ENCODE measurements around the gene FAM89A. TPM values are rescaled to one million over a fixed set of nuclear protein-coding genes. Genes with fewer than 3 reads are reported as not detected.
"Not testable (repeated sequence)": the region's sequence is repeated elsewhere in the genome, so short reads cannot be mapped to it uniquely, and the experiment has no call there.

The FAM89A gene
- total RNA-seq, 1 donor from 2014 or later, result 7.3 TPM

DNA sequence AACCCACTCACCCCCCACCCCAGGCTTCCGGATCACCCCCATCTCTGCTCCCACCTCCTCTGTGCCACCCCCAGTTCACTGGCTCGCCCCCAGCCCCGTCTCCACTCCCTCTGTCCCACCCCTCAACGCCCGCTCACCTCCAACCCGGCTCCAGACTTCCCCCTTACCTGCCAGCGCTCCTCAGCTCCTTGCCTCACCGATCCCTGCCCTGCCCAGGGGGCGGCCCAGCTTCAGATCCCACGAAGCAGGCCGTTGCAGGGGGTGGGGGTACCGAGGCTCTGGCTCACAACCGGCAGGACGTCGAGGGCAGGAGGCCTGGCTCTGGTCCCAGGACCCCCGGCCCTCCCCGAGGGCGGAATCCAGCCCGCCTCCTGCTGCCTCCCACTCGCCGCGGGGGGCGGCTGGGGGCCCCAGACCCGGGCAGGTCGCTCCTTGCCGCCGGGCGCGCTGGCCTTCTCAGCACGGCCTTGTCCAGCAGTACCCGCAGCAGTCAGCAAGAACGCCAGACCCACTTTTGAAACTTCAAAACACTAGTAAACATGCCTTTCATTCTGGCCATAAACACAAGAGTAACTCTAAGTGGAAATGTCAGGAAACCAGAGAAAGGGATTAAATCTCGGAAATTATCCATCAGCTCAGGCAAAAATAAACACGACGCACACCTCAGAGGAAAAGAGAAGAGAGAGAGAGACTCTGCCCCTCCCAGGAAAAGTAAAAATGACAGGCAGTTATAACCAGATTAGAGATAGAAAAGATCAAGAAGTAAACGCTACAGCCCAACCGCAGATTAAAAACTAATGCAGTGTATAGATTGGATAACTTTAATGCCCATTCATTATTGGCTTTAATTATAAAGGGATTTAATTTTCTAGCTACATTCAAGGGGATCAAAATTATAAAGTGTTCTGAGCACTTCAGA lies 1.0 kb upstream of the FAM89A start:
- DNase-seq (no peak), ATAC-seq (ENCODE audit: poor library complexity) (no peak)
- intact Hi-C loops (cut with DNase I), result no loop called here

GRCh38 chr1:231039161-231040018 lies 664 bp downstream of the FAM89A start:
- intact Hi-C loops (cut with DNase I), result no loop called here

DNA sequence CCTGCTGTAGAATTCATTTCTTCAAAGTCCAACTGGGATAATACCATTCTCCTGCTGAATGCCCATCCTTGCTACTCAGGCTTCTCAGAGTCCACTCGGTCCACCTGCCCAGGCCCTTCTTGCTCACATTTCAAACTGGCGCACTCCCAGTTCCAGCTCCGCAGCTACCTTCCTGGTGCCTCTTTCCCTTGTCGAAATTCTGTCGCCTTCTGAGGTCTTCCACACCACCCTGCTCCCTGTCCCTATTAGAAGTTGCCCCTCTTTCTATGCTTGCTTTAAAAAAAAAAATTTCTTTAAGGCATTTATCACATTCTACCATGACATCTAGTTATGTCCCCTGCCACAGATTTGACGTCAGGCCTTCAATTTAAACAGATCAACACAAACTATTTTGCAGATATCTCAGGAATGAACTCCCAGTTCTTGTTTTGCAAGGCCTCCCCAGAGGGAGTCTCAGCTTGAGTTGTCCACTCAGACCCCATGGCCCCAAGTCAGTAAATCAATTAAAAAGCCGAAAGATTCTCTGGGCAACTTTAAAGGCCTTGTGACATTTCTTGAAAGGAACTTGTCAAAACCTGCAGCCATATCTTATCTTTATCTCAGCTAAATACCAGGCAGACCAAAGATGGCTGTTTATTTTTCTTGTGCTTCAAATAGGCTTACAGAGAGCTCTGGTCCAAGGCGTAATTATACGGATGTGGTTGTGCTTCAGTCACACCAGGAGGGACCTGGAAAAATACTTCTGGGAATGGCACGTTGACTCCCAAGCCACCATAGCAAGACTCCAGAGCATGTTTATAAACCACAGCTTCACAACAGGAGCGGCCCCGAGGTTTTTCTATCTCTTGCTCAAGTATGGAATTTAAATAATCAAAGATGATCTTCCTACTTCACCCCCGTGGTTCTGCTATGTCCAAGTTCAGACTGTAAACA lies 2.2 kb downstream of the FAM89A start:
- intact Hi-C loops (cut with DNase I), result no loop called here
- no peak for ATAC-seq (ENCODE audit: poor library complexity)
- no peak for DNase-seq

More at GRCh38 chr1:231039161-231040018, 664 bp downstream of the FAM89A start:
- peak; percentile 66 for ATAC-seq (ENCODE audit: poor library complexity)
- DNase-seq, result peak; percentile 49

DNA sequence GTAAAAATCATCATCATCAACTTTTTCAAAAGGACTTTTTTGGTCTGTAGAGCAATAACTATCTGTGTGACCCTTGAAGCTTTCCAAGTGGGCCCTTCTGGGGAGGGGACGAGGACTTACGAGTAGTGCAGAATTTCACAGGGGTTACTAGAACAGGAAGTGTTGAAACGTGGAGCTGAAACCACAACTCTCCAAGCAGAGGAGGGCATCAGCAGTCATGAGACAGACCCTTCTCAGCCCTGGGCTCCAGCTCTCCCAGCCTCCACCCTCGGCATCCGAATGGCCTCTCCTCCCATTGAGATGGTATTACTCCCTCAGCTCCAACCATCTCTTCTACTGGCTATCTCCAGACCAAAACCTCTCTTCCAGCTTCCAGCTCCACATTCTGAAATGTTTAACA lies 3.6 kb downstream of the FAM89A start:
- no peak for ATAC-seq (ENCODE audit: poor library complexity)
- DNase-seq, result no peak

GRCh38 chr1:231035799-231036198 lies 4.3 kb downstream of the FAM89A start:
- ATAC-seq (ENCODE audit: poor library complexity) (no peak), DNase-seq (no peak)
- intact Hi-C loops (cut with DNase I), result no loop called here

More for the DNA sequence above, 3.6 kb downstream of the FAM89A start:
- intact Hi-C loops (cut with DNase I), result no loop called here

DNA sequence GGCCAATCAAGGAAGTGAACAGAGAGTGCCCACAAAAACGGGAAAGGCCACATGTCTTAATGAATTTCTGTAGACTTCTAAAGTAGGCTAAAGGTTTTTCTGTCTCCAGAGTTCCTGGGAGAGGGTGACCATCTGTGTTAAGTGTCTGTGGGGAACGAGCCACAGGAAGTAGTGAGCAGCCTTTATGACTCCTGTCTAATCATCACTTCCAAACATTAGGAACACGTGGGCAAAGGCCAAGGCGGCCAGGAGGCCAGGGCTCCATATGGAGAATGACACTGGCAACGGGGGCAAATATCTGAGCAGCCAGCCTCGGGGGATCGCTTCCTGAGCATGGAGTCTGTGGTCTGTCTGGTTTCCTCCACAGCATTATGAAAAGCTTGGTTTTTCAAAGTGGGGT lies 7.1 kb downstream of the FAM89A start:
- intact Hi-C loops (cut with DNase I), result no loop called here

DNA sequence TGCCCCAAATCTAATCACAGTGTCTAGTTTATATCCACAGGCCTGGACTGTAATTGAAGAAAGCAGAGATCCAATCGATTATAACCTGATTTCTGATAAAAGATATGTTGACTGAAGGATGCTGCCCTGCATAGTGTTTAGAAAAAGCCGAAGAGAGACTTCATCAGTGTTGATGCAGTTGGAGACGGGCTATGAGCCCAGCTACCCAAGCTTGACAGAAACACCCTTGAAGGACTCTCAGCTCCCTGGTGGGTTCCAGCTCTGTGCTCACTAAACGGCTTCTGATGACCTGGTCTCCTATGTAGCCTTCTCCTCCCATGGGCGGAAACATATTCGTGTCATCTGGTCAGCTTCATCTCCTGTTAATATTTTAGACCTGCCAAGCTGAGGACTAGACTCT lies 10.2 kb downstream of the FAM89A start:
- no peak for DNase-seq
- intact Hi-C loops (cut with DNase I), result no loop called here
- no peak for ATAC-seq (ENCODE audit: poor library complexity)

More for the DNA sequence above, 7.1 kb downstream of the FAM89A start:
- no peak for ATAC-seq (ENCODE audit: poor library complexity)
- DNase-seq, result no peak

DNA sequence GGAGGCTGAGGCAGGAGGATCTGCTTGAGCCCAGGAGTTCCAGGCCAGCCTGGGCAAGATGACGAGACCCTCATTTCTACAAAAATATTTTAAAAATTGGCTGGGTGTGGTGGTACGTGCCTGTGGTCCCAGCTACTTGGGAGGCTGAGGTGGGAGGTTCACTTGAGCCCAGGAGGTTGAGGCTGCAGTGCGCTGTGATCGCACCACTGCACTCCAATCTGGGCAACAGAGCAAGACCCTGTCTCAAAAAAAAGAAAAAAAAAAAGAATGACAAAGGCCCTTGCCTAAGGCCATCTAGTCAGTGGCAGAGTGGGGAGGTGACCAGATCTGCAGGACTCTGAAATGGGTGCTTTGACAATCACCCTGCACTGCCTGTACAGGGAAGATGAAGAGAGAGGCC lies 10.8 kb downstream of the FAM89A start:
- ATAC-seq (ENCODE audit: poor library complexity); intact Hi-C loops (cut with DNase I): not testable (repeated sequence)

GRCh38 chr1:231028682-231029081 lies 11.4 kb downstream of the FAM89A start:
- DNase-seq, result peak; percentile 44
- no peak for ATAC-seq (ENCODE audit: poor library complexity)
- intact Hi-C loops (cut with DNase I), result no loop called here

More for the DNA sequence above, 10.8 kb downstream of the FAM89A start:
- not testable (repeated sequence) for DNase-seq

- intact Hi-C loops (cut with DNase I), result no loop called here
- DNase-seq (no peak), ATAC-seq (ENCODE audit: poor library complexity) (no peak)
Observed at GRCh38 chr1:231027971-231028370, 12.1 kb downstream of the FAM89A start.

GRCh38 chr1:231027136-231027925 lies 12.7 kb downstream of the FAM89A start:
- DNase-seq (no peak), ATAC-seq (ENCODE audit: poor library complexity) (no peak)
- intact Hi-C loops (cut with DNase I), result no loop called here

GRCh38 chr1:231026576-231026975 lies 13.5 kb downstream of the FAM89A start:
- no peak for DNase-seq
- no peak for ATAC-seq (ENCODE audit: poor library complexity)
- intact Hi-C loops (cut with DNase I), result no loop called here

DNA sequence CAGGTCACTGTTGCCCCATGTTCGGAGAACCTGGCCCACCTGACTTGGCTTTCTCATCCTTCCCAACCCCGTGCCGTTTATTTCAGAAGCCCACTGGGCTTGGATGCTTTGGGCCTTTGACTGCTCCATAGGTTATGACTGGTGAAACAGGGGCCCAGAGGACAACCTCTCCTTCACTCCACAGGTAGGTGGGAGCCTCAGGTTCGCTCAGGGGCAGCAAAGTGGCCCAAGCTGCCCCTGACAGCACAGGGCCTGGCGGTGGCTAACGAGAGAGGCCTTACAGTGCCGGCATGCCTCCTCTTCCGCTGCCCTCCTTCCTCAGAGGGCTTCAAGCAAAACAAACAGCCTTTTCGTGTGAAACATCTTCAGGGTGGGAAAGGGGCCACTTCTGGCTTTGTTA lies 16.9 kb downstream of the FAM89A start:
- intact Hi-C loops (cut with DNase I), result no loop called here

DNA sequence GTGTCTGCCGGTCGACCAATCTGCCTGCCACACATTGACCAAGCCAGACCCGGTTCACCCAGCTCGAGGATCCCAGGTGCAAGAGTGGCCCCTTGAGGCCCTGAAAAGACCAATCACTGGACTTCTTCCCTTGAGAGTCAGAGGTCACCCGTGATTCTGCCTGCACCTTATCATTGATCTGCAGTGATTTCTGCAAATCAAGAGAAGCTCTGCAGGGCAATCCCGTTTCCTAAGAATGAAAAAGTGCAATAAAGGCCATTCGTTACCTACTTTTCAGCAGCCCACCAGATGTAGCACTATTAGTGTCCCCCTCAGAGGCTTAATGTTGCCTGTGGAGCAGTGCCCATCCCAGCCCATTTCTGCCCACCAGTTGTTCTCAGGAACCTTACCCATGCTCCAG lies 17.5 kb downstream of the FAM89A start:
- intact Hi-C loops (cut with DNase I); ATAC-seq (ENCODE audit: poor library complexity); DNase-seq: not testable (repeated sequence)

More for the DNA sequence above, 16.9 kb downstream of the FAM89A start:
- ATAC-seq (ENCODE audit: poor library complexity) (no peak), DNase-seq (no peak)

DNA sequence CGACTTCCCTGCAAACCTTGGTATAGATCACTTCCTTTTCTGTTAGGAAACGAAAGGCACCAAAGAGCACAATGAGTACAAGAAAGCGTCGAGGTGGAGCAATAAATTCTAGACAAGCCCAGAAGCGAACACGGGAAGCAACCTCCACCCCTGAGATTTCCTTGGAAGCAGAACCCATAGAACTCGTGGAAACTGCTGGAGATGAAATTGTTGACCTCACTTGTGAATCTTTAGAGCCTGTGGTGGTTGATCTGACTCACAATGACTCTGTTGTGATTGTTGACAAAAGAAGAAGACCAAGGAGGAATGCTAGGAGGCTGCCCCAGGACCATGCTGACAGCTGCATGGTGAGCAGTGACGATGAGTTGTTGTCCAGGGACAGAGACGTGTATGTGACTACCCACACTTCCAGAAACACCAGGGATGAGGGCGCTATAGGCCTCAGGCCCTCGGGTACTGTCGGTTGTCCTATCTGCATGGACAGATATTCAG lies 18.5 kb downstream of the FAM89A start:
- ATAC-seq (ENCODE audit: poor library complexity) (no peak), DNase-seq (no peak)
- intact Hi-C loops (cut with DNase I), result no loop called here

- intact Hi-C loops (cut with DNase I), result no loop called here
- ATAC-seq (ENCODE audit: poor library complexity) (no peak), DNase-seq (no peak)
Observed at GRCh38 chr1:231020816-231021215, 19.2 kb downstream of the FAM89A start.

- no peak for ATAC-seq (ENCODE audit: poor library complexity)
- intact Hi-C loops (cut with DNase I), result no loop called here
- no peak for DNase-seq
Observed at GRCh38 chr1:231020139-231020601, 19.9 kb downstream of the FAM89A start.

Measured in Right ventricle myocardium superior (tissue), 1 donor.